Measurements from ENCODE around the gene ACOX1.

Gene ACOX1

DNA sequence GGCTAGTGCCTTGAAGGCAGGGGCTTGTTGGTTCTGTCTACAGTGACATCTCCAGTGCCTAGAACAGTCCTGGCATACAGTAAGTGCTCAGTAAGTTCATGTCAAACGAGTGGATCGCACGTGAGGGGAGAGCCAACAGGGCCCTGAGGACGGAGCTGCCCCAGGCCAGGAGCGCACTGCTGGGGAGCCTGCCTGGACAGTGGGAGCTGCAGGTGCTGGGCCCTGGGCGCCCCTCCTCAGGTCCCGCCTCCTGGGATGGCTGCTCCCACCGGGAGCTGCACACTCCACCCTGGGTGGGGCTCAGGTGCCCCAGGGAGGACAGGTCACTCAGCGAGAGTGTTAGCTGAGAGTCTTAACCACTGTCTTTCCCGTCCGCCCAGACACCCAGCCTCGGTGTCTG lies 46.3 kb upstream of the ACOX1 start:
- no peak for TF ChIP-seq POLR2AphosphoS5 (IDR thresholded peaks at IDR 0.05; ENCODE audit: low read depth)
- TF ChIP-seq, protein P1, sequence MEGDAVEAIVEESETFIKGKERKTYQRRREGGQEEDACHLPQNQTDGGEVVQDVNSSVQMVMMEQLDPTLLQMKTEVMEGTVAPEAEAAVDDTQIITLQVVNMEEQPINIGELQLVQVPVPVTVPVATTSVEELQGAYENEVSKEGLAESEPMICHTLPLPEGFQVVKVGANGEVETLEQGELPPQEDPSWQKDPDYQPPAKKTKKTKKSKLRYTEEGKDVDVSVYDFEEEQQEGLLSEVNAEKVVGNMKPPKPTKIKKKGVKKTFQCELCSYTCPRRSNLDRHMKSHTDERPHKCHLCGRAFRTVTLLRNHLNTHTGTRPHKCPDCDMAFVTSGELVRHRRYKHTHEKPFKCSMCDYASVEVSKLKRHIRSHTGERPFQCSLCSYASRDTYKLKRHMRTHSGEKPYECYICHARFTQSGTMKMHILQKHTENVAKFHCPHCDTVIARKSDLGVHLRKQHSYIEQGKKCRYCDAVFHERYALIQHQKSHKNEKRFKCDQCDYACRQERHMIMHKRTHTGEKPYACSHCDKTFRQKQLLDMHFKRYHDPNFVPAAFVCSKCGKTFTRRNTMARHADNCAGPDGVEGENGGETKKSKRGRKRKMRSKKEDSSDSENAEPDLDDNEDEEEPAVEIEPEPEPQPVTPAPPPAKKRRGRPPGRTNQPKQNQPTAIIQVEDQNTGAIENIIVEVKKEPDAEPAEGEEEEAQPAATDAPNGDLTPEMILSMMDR (IDR thresholded peaks at IDR 0.05; ENCODE audit: insufficient read depth, low read length) = no peak
- TF ChIP-seq, protein P2, sequence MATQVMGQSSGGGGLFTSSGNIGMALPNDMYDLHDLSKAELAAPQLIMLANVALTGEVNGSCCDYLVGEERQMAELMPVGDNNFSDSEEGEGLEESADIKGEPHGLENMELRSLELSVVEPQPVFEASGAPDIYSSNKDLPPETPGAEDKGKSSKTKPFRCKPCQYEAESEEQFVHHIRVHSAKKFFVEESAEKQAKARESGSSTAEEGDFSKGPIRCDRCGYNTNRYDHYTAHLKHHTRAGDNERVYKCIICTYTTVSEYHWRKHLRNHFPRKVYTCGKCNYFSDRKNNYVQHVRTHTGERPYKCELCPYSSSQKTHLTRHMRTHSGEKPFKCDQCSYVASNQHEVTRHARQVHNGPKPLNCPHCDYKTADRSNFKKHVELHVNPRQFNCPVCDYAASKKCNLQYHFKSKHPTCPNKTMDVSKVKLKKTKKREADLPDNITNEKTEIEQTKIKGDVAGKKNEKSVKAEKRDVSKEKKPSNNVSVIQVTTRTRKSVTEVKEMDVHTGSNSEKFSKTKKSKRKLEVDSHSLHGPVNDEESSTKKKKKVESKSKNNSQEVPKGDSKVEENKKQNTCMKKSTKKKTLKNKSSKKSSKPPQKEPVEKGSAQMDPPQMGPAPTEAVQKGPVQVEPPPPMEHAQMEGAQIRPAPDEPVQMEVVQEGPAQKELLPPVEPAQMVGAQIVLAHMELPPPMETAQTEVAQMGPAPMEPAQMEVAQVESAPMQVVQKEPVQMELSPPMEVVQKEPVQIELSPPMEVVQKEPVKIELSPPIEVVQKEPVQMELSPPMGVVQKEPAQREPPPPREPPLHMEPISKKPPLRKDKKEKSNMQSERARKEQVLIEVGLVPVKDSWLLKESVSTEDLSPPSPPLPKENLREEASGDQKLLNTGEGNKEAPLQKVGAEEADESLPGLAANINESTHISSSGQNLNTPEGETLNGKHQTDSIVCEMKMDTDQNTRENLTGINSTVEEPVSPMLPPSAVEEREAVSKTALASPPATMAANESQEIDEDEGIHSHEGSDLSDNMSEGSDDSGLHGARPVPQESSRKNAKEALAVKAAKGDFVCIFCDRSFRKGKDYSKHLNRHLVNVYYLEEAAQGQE (IDR thresholded peaks at IDR 0.05; ENCODE audit: insufficient replicate concordance, low read depth) = no peak
- no peak for DNase-seq (ENCODE audit: low read depth in 1 of 2, low spot score in 1 of 2)
- H3K27me3 ChIP-seq (ENCODE audit: insufficient read depth, poor library complexity, severe bottlenecking) = no peaks in the 10 kb centered on the region
- H3K27ac ChIP-seq (replicated peaks) = no peak overlapping the region
- H3K4me3 ChIP-seq (replicated peaks; ENCODE audit: insufficient read depth, low read length) = no peak overlapping the region

DNA sequence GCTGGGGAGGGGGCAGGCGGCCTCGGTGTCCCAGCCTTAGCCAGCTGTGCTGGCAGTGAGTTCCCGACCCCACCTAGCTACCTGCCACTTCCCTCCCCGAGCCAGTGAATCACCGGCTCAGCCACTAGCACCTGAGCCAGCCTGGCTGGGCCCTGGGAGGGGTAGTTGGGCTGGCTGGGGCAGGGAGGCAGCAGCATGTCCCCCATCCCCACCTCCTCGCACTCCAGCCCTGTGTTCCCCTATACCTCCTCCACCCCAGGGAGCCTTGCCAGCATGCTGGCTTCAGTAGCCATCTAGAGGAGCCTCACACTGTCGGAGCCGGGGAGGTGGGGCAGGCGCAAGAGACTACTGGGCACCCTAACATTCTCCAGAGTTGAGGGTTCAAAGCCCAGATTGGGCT lies 45.4 kb upstream of the ACOX1 start:
- Histone ChIP-seq H3K27me3 (ENCODE audit: insufficient read depth, poor library complexity, severe bottlenecking) (no peaks in the 10 kb centered on the region), H3K4me3 (replicated peaks; ENCODE audit: insufficient read depth, low read length) (no peak overlapping the region), H3K27ac (replicated peaks) (no peak overlapping the region)
- DNase-seq (ENCODE audit: low read depth in 1 of 2, low spot score in 1 of 2) = no peak
- TF ChIP-seq, protein P1 (IDR thresholded peaks at IDR 0.05; ENCODE audit: insufficient read depth, low read length) = no peak
- TF ChIP-seq SPI1 (IDR thresholded peaks at IDR 0.05; ENCODE audit: borderline replicate concordance, low read depth) = no peak
- no peak for TF ChIP-seq GABPA (IDR thresholded peaks at IDR 0.05; ENCODE audit: low read depth)
- TF ChIP-seq, protein P2 (IDR thresholded peaks at IDR 0.05; ENCODE audit: insufficient replicate concordance, low read depth) = no peak
- no peak for TF ChIP-seq POLR2AphosphoS5 (IDR thresholded peaks at IDR 0.05; ENCODE audit: low read depth)

DNA sequence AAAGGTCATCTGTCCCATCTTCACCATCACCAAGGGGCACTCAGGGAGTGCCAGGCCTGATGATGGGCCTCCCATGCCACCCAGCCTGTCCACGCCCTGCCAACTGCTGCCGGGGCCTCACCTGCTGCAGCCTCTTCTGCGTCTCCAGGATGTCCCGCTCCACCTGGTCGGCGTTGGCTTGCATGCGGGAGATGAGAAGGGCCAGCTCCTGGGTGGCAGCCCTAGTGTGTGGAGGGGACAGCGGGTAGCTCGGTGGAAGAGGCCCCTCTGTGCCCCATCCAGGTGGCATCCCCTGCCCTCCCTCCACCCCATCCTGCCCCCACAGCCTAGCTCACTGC lies 44.9 kb upstream of the ACOX1 start:
- Histone ChIP-seq H3K4me3 (replicated peaks; ENCODE audit: insufficient read depth, low read length) (no peak overlapping the region), H3K27me3 (ENCODE audit: insufficient read depth, poor library complexity, severe bottlenecking) (no peaks in the 10 kb centered on the region), H3K27ac (replicated peaks) (no peak overlapping the region)
- TF ChIP-seq, protein P1 (IDR thresholded peaks at IDR 0.05; ENCODE audit: insufficient read depth, low read length) = no peak
- no peak for TF ChIP-seq GABPA (IDR thresholded peaks at IDR 0.05; ENCODE audit: low read depth)
- no peak for TF ChIP-seq POLR2AphosphoS5 (IDR thresholded peaks at IDR 0.05; ENCODE audit: low read depth)
- no peak for DNase-seq (ENCODE audit: low read depth in 1 of 2, low spot score in 1 of 2)

Measured in HL-60 (cell line).